GM18526 (cell line): ENCODE results near the gene ZNF366.

Experiments used
- POLR2A ChIP-seq: IDR thresholded peaks from 3 replicates; pipeline ENCODE4 v1.6.1; 2011; ENCODE audit not compliant: insufficient read length; ENCODE audit errors: extremely low read depth

Gene ZNF366, protein sequence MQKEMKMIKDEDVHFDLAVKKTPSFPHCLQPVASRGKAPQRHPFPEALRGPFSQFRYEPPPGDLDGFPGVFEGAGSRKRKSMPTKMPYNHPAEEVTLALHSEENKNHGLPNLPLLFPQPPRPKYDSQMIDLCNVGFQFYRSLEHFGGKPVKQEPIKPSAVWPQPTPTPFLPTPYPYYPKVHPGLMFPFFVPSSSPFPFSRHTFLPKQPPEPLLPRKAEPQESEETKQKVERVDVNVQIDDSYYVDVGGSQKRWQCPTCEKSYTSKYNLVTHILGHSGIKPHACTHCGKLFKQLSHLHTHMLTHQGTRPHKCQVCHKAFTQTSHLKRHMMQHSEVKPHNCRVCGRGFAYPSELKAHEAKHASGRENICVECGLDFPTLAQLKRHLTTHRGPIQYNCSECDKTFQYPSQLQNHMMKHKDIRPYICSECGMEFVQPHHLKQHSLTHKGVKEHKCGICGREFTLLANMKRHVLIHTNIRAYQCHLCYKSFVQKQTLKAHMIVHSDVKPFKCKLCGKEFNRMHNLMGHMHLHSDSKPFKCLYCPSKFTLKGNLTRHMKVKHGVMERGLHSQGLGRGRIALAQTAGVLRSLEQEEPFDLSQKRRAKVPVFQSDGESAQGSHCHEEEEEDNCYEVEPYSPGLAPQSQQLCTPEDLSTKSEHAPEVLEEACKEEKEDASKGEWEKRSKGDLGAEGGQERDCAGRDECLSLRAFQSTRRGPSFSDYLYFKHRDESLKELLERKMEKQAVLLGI

DNA sequence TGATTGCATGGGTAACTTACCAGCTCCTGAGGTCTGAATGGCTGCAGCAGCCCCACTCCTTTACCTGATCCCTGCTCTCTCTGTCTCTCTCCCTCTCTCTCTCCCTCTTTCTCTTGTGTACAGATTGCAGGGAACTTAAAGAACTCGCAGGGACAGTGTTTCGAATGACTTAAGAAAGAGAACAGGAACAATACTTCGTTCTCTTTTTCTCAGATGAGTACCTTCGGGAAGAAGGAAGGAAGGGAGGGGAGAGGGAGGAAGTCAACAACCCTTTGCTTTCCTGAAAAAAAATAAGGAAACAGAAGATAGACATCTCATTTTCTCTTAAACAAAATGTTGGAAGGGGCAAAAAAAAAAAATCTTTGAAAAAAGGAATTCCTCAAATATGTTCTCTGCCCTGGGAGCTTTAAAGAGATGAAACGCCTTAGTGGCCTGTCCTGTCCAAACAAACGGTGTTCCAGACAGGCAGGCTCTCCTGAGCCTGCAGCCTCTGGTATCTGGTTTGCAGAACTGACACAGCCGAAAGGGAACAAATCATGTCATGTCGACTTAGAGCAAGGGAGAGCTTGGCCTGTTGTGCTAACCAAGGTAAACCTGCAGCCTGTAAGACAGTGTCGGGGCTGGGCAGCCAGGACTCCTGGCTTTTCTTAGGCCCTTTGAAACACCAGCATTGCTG is at the start of gene ZNF366:
ZNF366 (minus strand) TSS at position 180 of the 676 bp plus-strand sequence. CDS start 45,914 bp downstream, outside the sequence.
- TF ChIP-seq POLR2A = no peak

- no peak for TF ChIP-seq POLR2A
Measured at GRCh38 chr5:72556351-72557166, 49.3 kb upstream of the ZNF366 start.

- no peak for TF ChIP-seq POLR2A
Measured at GRCh38 chr5:72555871-72556270, 48.7 kb upstream of the ZNF366 start.

DNA sequence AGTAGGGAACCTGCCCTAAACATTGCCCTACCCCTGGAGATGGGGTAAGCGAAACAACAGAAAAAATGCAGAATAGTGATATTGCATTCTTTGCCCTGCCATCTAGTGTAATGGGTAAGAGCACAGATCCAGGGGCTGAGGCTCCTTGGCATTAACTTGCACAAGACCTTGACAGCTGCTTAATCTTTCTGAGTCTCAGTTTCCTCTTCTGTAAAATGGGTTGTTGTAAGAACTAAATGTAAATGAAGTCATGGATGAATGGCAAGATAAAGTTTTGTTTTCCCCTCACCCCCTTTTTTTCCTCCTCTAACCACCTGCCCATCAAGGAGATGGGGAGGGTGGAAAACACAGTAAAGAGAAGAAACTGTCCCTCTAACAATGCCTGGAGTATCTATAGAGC is 47.7 kb upstream of the ZNF366 start:
- no peak for TF ChIP-seq POLR2A

- TF ChIP-seq POLR2A = no peak
Measured at GRCh38 chr5:72552041-72552557, 44.9 kb upstream of the ZNF366 start.

DNA sequence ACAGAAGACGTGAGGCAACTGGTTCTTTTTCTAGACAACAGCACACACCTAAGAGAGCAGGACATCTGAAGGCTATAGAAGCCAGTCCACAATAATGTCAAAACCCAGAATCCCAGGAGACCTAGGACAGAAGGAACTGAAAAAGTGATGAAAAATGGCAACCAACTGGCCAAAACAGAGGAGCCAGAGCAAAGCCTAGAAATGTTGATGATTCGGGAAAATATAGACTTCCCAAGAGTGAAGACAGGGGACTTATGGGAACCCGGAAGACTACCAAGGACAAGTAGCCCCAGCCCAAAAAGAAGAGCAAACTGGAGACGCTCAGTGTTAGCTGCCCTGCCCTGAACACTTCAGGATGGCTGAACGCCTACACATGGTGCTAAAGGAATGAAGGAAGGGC is 43.4 kb upstream of the ZNF366 start:
- TF ChIP-seq POLR2A = no peak

DNA sequence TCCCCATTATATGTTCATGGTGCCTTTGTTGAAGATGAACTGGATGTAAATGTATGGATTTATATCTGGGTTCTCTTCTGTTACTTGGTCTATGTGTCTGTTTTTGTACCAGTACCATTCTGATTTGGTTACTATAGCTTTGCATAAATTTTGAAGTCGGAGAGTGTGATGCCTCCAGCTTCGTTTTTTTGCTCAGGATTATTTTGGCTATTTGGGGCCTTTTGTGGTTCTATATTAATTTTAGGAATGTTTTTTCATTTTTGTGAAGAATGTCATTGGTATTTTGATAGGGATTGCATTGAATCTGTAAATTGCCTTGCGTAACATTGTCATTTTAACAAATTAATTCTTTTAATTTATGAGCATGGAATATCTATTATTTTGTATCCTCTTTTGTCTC is 36.6 kb upstream of the ZNF366 start:
- TF ChIP-seq POLR2A = no peak

GRCh38 chr5:72543365-72543764 is 36.2 kb upstream of the ZNF366 start:
- no peak for TF ChIP-seq POLR2A

- no peak for TF ChIP-seq POLR2A
Measured at GRCh38 chr5:72542695-72543094, 35.5 kb upstream of the ZNF366 start.

DNA sequence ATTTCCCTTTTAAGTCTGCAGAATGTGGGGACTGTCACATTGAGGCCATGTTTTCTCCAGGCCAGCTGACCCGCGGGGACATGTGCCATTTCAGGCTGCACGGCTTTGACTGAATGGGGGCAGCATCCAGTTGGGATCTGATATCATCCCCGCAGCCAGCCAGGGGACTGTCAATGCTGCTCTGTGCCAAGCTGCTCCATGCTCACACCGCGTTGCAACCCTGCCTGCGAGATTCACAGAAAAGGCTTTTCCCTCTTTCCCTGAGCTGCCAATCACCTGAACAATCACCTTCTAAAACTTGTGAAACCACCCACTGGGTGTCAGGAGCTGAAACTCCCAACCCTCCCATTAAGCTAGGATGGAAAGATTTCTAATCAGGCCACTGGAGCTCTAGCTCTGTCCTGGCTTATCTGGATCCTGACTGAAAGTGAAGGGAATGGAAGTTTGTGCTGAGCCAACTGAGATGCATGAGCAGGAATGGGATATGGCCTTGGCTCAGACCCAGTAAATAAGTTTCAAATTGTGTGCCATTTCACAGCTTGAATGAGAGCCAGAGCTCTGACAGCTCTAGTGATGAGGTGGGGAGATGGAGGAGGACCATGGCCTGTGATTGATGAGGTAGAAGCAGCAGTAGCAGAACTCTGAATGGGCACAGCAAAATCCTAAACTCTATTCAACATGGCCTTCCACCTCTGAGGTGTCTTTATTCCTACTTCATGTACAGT is 34.5 kb upstream of the ZNF366 start:
- TF ChIP-seq POLR2A = no peak

DNA sequence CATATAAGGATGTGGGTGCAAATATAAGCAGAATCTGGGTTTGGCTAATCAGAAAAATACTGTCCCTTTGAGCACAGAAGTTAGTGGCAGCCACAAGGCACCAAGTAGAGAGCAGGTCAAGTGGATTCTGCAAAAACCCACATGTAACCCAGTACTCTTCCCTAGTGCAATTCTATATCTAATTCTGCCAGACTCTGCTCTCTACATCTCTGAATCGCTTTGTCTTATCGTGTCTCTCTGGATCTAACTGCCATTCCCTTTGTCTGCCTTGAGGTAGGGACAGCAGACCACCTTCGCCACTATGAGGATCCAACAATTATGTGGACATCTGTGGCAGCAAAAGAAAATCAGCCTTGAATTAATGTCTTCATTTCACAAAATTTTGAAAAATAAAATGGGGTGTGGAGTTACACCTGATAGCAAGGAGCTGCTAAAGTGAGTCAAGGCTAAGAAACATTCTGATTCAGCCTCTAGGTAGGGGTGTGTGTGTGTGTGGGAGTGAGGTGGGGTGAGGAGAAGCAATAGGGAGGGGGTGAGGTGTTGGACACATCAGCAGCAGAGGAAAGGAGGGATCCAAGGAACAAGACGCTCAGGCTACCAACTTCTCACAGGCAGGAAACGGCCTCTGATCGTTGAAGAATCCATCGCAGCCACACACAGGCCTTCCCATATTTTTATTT is 33.7 kb upstream of the ZNF366 start:
- no peak for TF ChIP-seq POLR2A

GRCh38 chr5:72539726-72540125 is 32.5 kb upstream of the ZNF366 start:
- TF ChIP-seq POLR2A = no peak

DNA sequence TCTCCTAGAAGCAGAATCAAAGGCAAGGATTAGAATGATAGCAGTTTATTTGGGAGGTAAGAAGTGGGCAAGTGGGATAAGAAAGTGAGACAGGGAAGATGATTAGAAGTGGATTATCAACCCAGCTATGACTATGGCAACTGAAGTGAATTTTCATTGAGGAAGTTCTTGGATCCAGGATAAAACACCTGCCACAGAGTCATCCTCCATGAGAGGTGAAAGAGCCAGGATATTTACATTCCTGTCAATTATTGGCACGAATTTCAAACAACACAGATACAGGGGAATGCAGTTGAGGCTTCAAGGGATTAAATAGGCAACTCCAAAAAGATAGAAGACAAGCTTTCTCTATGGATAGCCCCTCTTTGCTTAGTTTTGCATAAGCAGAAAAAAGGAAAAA is 31.8 kb upstream of the ZNF366 start:
- no peak for TF ChIP-seq POLR2A

DNA sequence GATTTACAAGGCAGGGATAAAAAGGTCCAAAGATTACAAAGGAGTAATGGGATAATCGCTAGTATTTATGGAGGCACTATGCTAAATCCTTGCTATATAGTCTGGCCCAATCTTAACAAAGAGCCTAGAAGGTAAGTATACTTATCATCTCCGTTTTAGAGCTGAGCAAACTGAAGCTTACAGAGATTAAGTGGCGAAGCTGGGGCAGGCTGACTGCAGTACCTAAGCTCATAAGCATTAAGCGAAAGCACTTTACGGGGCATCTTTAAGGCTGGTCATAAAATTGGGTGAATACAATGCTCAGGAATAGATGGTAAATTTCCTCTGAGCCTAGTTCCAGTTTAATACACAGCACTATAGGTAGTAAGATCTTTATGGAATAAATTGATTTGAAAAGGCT is 30.0 kb upstream of the ZNF366 start:
- TF ChIP-seq POLR2A = no peak
